SH-SY5Y (cell line): ENCODE measurements around the gene ASB1.

Experiments used
- GATA2 ChIP-seq: IDR thresholded peaks from 2 replicates; pipeline ENCODE4 v1.6.1; 2011; ENCODE audit warnings: mild to moderate bottlenecking, low read depth, low read length
- GATA3 ChIP-seq: IDR thresholded peaks from 2 replicates; pipeline ENCODE4 v1.6.1; 2011; ENCODE audit warnings: low read depth, mild to moderate bottlenecking, low read length, moderate library complexity

- no peak for TF ChIP-seq GATA2
- no peak for TF ChIP-seq GATA3
These were observed 46.8 kb downstream of the ASB1 start for GRCh38 chr2:238473523-238473922.
